DMS79 treated with DMSO at 0.1 percent for 48 hours (cell line): ENCODE data around the gene SHROOM2.

Source experiments
- DNase-seq: peaks from one replicate; lab custom pipeline; 2025; lab: John Stamatoyannopoulos, UW

SHROOM2 gene

GRCh38 chrX:9862953-9863352, 76.7 kb downstream of the SHROOM2 start:
- no peak for DNase-seq

- DNase-seq, result no peak
Measured at GRCh38 chrX:9864011-9864410, 77.8 kb downstream of the SHROOM2 start.

GRCh38 chrX:9865804-9866472, 79.7 kb downstream of the SHROOM2 start:
- DNase-seq, result no peak

- no peak for DNase-seq
Measured at GRCh38 chrX:9866633-9867032, 80.4 kb downstream of the SHROOM2 start.

GRCh38 chrX:9867226-9867625, 81.0 kb downstream of the SHROOM2 start:
- no peak for DNase-seq

- no peak for DNase-seq
Measured at GRCh38 chrX:9867753-9868152, 81.5 kb downstream of the SHROOM2 start.

- DNase-seq, result no peak
Measured at GRCh38 chrX:9871701-9872268, 85.6 kb downstream of the SHROOM2 start.

- no peak for DNase-seq
Measured at GRCh38 chrX:9873360-9873759, 87.1 kb downstream of the SHROOM2 start.

GRCh38 chrX:9873952-9874351, 87.7 kb downstream of the SHROOM2 start:
- peak; percentile 47 for DNase-seq

GRCh38 chrX:9874483-9874882, 88.3 kb downstream of the SHROOM2 start:
- peak; percentile 47 for DNase-seq

GRCh38 chrX:9875801-9876200, 89.6 kb downstream of the SHROOM2 start:
- DNase-seq, result peak; percentile 6

- no peak for DNase-seq
Measured at GRCh38 chrX:9876201-9876600, 90.0 kb downstream of the SHROOM2 start.

GRCh38 chrX:9878146-9878820, 92.1 kb downstream of the SHROOM2 start:
- peak; percentile 24 for DNase-seq

- DNase-seq, result no peak
Measured at GRCh38 chrX:9880237-9880636, 94.0 kb downstream of the SHROOM2 start.

- no peak for DNase-seq
Measured at GRCh38 chrX:9880870-9881269, 94.6 kb downstream of the SHROOM2 start.

- DNase-seq, result no peak
Measured at GRCh38 chrX:9882669-9883446, 96.6 kb downstream of the SHROOM2 start.

- no peak for DNase-seq
Measured at GRCh38 chrX:9884031-9884779, 98.0 kb downstream of the SHROOM2 start.

GRCh38 chrX:9885150-9885549, 98.9 kb downstream of the SHROOM2 start:
- DNase-seq, result peak; percentile 3

GRCh38 chrX:9887659-9888297, 101.5 kb downstream of the SHROOM2 start:
- DNase-seq, result no peak

- DNase-seq, result no peak
Measured at GRCh38 chrX:9888953-9889470, 102.8 kb downstream of the SHROOM2 start.

- no peak for DNase-seq
Measured at GRCh38 chrX:9890681-9891091, 104.5 kb downstream of the SHROOM2 start.
